Lower leg skin (tissue), 3 donors: ENCODE results near the gene AMPH.
"Not testable (repeated sequence)": the region's sequence is repeated elsewhere in the genome, so short reads cannot be mapped to it uniquely, and the experiment has no call there.

Experiments
- CTCF ChIP-seq, 3 donors: fragments of 450-650 bp; IDR thresholded peaks; one replicate each; pipeline ENCODE4 v1.5.1; 2016; ENCODE audit warnings: antibody characterized with exemption in 3 of 3, mild to moderate bottlenecking in 3 of 3, moderate library complexity in 2 of 3
- POLR2A ChIP-seq, 2 donors: fragments of 450-650 bp; IDR thresholded peaks; one replicate each; pipeline ENCODE4 v1.6.1; 2016 to 2017; ENCODE audit warnings: antibody characterized with exemption in 2 of 2, mild to moderate bottlenecking in 1 of 2, moderate library complexity in 1 of 2

DNA sequence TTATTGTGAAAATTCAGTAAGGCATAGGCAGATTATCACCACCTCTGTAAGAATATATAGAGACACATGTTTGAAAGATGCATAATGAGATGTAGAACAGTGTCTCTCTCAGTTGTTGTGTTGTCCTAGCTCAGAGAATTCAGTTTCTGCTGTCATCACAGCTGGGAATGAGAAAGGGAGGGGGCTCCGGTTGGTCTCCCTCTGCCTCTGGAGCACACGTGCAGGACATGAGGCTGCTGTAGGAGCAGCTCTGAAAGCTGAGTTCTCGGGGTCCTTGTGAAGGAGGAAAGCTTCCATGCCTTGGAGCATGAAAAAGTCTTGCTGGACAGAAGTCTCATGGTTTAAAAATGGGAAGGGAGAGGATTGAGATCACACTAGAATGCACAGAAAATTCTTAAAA is 280.4 kb downstream of the AMPH start:
- not testable (repeated sequence) for TF ChIP-seq CTCF, POLR2A (IDR thresholded peaks at IDR 0.05)
